GM18519 (cell line): ENCODE results near the gene METTL21A.

Source experiments
- ATAC-seq: cut with Tn5 transposase; IDR thresholded peaks from one replicate; pipeline ENCODE4 v1.9.1; 2021; ENCODE audit warnings: mild to moderate bottlenecking, moderate library complexity; ENCODE audit not compliant: unreplicated experiment, low FRiP score

METTL21A gene

DNA sequence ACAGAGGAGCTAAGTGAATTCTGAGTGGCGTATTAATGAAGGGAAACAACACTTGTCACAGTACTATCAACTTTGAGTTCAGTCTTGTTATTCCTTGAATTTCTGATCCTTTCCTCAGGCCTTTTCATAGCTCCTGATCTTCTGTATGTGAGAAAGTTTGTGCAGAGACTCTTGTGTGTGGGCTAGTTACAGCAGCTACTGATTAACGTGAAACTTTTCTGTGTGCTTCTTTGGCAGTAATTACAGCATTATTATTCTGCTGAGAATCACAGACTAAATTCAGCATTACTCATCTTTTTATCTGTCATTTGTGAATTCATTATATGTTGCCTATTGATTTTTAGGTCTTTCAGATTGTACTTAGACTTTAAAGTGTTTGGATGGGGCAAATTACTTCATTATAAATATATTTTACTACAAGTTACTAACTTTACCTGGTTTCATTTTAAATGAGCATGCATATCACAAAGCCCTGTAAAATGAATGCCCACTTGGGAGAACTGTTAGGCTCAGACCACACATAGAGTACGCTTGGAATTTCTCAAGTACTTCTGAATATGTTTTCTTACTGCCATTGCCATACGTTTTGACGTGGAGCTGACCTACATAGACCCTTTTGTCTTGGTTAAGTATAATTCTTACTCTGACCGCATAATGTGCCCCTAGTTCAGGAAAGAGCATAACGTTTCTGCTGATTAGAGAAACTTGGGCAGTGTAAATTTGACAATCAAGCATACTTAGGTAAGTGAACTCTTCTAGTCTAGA lies 59.3 kb downstream of the METTL21A start:
- no peak for ATAC-seq
